ENCODE data around the gene CNN1.
"Not testable (repeated sequence)": the region's sequence is repeated elsewhere in the genome, so short reads cannot be mapped to it uniquely, and the experiment has no call there.

The CNN1 gene

GRCh38 chr19:11534948-11535347 lies 3.7 kb upstream of the CNN1 start:
- no peak for DNase-seq

- peak; percentile 61 for DNase-seq
Observed at GRCh38 chr19:11535792-11536595, 2.7 kb upstream of the CNN1 start.

DNA sequence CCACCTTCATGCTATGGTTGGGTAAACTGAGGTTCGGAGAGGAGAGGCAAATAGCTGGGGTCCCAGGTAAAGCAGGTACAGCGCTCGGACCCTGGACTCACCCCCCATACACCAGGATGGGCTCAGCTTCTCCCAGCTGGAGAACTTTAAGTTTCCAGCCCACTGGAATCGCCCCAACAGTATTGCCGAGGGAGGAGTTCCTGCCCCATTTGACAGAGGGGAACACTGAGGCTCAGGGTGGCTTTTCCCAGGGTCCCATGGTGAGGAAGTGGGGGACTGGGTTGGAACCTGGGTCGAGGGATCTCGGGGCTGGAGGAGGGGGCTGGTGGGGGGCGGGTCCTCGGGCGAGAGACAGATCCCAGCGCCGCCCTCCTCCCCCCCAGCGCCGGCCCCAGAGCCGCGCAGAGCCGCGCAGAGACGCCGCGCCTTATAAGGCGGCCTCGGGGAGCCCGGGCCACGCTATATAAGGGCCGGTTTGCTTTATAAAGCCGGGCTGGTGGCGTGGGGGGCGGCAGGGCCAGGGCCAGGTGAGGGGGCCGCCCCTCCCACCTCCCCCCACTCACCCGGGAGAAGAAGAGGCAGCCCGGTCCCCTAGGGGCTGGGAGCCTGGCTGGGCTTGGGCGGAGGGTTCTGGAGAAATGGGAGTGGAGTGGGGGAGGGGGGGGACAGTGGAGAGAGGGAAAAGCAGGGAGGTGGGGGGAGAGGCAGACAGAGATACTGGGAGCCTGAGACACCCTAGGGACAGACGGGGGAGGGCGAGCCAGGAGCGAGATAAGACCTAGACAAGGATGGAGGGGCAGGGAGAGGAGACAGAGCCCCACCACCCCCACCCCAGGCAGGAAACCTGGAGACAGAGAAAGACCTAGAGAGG lies 1.1 kb downstream of the CNN1 start:
- DNase-seq, result no peak

GRCh38 chr19:11540645-11541044 lies 2.0 kb downstream of the CNN1 start:
- DNase-seq, result no peak

DNA sequence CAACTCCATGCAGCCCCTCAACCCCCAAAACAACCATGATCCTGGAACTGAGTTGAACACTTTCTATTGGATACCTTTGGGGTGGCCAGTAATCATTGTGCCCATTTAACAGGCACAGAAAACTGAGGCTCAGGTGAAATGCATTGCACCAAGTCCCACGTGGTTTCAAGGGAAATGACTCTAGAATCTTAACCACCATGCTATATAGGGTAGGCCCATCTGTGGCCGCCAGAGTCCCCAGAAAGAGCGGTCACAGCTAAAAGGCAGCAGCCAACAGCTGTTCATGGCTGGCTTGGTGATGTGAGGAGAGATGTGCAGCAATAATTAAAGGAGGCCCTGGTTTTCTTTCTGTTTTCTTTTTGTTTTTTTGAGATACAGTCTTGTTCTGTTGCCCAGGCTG lies 2.6 kb downstream of the CNN1 start:
- DNase-seq, result no peak

DNA sequence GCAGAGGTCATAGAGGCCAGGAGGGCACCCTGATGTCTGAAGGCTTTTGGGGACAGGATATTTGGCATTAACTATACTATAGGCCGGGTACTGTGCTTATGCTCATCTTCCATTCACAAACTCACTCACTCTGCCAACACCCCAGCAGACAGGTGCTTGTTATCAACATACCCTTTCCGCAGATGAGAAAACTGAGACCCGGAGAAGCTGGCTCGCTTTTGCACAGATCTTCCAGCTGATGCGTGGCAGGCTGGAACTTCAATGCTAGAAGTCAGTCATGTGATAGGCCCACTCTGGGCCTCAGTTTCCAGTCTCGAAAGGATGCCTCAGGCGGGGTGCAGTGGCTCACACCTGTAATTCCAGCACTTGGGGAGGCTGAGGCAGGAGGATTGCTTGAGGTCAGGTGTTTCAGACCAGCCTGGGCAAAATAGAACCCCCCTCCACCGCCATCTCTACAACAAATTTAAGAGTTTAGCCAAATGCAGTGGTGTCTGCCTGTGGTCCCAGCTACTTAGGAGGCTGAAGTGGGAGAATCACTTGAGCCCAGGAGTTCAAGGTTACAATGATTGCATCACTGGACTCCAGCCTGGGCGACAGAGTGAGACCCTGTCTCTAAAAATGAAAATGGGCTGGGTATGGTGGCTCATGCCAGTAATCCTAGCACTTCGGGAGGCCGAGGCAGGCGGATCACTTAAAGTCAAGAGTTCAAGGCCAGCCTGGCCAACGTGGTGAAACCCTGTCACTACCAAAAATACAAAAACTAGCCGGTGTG lies 9.5 kb downstream of the CNN1 start:
- DNase-seq, result no peak

DNA sequence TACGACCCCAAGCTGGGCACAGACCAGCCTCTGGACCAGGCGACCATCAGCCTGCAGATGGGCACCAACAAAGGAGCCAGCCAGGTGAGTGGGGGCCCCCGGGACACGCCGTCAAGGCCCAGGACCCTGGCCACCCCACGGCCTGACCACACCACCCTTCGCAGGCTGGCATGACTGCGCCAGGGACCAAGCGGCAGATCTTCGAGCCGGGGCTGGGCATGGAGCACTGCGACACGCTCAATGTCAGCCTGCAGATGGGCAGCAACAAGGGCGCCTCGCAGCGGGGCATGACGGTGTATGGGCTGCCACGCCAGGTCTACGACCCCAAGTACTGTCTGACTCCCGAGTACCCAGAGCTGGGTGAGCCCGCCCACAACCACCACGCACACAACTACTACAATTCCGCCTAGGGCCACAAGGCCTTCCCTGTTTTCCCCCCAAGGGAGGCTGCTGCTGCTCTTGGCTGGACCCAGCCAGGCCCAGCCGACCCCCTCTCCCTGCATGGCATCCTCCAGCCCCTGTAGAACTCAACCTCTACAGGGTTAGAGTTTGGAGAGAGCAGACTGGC lies 10.8 kb downstream of the CNN1 start:
- DNase-seq, result no peak

DNA sequence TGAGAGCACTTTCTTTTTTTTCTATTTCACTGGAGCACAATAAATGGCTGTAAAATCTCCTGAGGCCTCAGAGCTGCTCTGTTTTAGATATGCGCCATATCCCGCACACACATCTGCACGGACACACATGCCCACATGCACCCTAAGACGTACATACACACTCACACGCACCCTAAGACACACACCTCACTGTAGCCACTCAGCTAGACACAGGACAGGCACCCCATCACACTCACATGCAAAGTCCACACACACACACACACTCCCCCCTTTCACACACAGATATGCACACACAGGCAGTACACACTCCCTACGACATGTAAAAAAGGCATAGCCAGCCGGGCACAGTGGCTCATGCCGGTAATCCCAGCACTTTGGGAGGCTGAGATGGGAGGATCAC lies 11.6 kb downstream of the CNN1 start:
- DNase-seq, result no peak

- no peak for DNase-seq
Observed at GRCh38 chr19:11551603-11552235, 13.1 kb downstream of the CNN1 start.

- DNase-seq, result no peak
Observed at GRCh38 chr19:11552666-11553372, 14.2 kb downstream of the CNN1 start.

- no peak for DNase-seq
Observed at GRCh38 chr19:11554160-11554559, 15.5 kb downstream of the CNN1 start.

DNA sequence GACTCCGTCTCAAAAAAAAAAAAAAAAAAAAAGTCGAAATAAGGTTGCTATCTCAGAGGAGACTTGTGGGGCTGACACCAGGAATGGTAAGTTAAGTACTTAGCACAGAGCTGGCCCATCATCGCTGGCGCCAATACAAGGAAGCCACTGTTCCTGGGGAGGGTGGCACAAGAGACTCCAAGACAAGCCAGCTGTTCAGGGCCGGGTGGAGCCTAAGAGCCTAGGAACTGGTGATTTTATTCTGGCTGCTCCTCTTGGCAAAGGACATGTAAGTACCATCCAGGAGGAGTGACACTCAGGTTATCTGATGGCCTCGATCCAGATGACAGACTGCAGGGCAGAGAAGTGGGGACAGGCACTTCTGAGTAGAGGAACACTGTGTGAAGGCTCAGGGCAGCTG lies 16.6 kb downstream of the CNN1 start:
- no peak for DNase-seq

- DNase-seq, result no peak
Observed at GRCh38 chr19:11556634-11557420, 18.2 kb downstream of the CNN1 start.

- peak; percentile 97 for DNase-seq
Observed at GRCh38 chr19:11558881-11559828, 20.5 kb downstream of the CNN1 start, which contains the start of gene ELOF1. Gene ELOF1 (minus strand): TSS chr19:11559230. CDS start chr19:11554347, 4,883 bp downstream.

- peak; percentile 76 for DNase-seq
Observed at GRCh38 chr19:11560404-11561051, 21.9 kb downstream of the CNN1 start.

GRCh38 chr19:11563532-11563931 lies 24.9 kb downstream of the CNN1 start:
- DNase-seq, result no peak

DNA sequence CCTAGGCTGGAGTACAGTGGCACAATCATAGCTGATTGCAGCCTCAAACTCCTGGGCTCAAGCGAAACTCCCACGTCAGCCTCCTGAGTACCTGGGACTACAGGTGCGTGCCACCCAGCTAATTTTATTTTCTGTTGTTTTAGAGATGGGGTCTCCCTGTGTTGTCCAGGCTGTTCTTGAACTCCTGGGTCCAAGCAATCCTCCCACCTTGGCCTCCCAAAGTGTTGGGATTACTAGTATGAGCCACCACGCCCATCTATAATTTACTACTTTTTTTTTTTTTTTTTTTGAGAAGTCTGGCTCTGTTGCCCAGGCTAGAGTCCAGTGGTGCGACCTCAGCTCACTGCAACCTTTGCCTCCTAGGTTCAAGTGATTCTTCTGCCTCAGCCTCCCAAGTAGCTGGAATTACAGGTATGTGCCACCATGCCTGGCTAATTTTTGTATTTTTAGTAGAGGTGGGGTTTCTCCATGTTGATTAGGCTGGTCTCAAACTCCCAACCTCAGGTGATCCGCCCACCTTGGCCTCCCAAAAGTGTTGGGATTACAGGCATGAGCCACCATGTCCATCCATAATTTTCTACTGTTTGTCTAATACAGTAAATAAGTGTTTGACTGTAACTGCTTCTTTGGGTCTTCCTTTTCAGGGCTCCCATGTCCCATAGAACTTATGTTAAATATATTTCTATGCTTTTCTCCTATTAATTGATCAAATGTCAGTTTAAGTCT lies 25.6 kb downstream of the CNN1 start:
- not testable (repeated sequence) for DNase-seq

DNA sequence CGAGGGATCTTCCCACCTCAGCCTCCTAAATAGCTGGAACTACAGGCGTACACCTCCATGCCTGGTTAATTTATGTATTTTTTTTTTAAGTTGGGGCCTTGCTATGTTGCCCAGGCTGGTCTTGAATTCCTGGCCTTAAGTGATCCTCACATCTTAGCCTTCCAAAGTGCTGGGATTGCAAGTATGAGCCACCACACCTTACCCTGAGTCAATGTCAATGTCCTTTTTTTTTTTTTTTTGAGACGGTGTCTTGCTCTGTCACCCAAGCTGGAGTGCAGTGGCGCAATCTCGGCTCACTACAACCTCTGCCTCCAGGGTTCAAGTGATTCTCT lies 27.0 kb downstream of the CNN1 start:
- not testable (repeated sequence) for DNase-seq

- no peak for DNase-seq
Observed at GRCh38 chr19:11566164-11566563, 27.5 kb downstream of the CNN1 start.

All from NCI-H1105 treated with DMSO at 0.1 percent for 48 hours (cell line).